DMS79 treated with DMSO at 0.1 percent for 48 hours (cell line): Measurements from ENCODE around the gene SLC15A4.
"Not testable (repeated sequence)": the region's sequence is repeated elsewhere in the genome, so short reads cannot be mapped to it uniquely, and the experiment has no call there.

Experiments
- DNase-seq: peaks from one replicate; lab custom pipeline; 2025; lab: John Stamatoyannopoulos, UW

SLC15A4 gene

DNA sequence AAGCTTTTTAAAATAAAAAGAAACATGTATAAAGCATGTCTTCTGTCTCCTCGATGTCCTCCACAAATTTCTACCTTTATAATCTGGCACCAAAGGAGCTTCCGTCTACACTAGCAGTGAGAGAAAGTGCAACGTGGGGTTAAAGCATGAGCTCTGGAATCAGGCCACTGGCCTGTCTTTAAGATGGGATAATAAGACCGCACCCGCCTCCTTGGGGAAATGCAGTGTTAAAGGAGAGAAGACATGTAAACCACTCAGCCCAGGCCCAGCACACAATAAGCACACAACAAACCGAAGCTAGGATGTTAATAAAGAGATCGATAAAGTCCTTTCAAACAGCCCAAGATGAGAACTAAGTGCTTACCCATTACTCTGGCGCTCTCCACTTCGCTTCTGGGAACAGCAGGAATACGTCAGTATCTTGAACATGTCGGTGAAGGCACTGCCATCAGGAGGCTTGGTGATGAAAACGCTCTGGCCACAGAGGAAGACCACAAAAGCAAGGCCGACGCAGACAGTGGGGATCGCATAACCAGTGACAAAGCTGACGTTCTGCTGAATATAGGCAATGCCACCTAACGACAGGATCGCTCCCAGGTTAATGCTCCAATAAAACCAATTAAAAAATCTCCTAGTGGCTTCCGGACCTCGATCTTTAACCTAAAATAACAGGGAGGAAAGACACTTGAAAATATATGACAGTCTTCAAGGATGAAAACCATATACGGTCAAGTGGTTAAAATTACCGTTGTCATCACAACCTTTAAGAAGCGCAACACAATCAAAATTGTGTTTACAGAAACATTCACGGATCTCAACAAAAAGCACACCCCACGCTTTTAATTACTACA lies 9.1 kb downstream of the SLC15A4 start:
- no peak for DNase-seq

DNA sequence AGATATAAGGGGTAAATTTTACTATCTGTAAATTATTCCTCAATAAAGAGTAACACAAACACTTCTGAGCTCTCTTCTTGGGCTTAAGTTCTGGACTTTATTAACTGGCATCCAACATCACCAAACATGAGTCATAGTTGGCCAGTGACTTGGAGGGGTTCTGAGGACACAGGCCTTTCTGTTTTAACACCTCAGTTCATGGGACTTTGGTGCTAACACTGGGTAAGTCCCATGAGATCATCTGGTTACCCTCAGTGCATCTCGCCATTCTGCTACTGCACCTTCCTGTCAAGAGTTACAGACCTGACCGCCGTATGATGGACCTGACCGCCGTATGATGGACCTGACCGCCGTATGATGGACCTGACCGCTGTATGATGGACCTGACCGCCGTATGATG lies 9.9 kb downstream of the SLC15A4 start:
- no peak for DNase-seq

DNA sequence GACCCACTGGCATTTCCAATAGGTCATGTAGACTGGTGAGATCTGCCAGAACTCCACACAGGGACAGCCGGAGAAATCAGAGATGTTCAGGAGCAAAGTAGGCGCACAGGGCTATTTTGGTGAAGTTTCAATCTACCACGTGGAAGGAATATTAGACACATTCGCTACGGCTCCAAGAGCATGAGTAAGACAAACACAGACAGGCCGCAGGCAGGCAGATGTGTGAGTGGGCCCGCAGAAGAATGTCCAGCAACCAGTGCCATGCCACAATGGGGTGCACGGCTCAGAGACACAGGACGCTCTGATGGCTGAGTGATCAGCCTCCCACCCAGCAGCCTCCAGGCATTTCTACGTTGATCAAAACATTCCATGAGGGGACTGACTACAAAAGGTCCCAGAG lies 10.4 kb downstream of the SLC15A4 start:
- no peak for DNase-seq

DNA sequence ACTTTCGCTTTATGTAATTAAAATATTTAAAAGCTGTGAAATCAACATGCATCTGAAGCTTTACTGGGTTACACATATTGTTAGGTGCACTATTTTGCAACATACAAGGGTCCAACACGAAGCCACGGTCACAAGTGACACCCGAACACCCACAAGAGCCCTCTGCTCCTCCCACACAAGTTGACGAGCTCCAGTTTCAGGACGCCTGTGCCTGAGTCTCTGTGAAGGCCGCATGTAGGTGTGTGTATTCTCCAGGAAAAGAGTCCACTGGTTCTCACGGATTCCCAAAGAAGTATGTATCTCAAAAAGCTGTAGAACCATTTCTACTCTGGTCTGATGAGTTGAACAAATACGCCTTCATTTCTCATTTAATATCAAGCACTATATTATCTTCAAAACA lies 12.0 kb downstream of the SLC15A4 start:
- no peak for DNase-seq

DNA sequence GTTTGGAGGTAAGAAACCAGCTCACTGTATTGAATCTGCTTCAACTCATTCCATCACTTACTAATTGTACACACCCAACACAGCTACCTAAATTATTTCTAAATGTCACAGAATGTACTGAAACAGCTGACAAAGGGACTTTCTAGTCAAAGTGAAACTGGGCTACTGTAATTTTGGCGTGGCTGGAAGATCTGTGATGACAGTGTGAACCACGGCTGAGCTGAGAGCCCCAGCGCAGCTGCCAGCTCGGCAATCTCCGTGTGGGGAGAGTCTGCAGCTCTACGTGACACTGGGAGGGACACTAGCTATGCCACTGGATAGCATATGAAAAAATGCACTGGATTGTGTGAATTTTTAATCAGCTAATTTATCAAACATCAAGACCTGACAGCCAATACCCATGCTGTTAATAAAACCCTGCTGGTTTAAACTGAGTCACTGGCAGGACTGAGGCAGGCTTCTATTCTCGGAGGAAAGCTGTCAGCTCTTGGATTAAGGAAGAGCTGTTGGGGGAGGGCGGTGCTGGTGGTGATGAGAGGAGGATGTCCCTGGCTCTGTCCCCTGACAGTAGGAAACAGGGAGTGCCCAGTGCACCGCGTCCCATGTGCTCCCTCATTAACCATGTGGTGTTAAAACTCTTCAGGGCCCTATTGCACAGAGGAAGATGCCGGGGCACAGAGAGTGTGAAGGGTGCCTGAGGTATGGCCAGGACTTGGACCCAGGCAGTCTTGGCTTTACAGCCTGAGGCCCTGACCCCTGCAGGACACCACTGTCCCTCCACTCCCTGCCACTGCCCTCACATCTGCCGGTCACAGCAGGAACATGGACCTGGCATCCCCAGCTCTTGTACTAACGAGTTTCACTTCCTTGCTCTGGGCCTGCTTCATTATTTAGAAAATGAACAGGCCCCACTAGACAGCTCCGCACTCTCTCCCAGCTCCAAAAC lies 13.3 kb downstream of the SLC15A4 start:
- DNase-seq = no peak

DNA sequence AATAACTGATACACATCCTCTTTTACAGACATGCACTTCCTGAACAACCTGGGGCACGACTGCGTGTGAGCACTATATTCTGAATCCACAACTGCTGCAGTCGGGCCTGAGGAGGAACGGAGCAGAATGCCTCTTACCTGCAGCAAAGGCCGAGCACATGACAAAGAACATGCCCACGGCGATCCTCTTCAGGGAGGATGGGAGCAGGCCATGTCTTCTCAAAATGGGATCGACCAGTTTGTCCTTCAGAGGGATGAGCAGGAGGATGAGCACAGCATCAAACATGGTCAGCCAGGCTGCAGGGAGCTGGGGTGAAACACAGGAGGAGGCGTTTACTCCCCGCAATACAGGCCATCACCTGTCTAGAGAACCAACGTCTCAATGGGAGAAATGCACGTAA lies 15.1 kb downstream of the SLC15A4 start:
- no peak for DNase-seq

DNA sequence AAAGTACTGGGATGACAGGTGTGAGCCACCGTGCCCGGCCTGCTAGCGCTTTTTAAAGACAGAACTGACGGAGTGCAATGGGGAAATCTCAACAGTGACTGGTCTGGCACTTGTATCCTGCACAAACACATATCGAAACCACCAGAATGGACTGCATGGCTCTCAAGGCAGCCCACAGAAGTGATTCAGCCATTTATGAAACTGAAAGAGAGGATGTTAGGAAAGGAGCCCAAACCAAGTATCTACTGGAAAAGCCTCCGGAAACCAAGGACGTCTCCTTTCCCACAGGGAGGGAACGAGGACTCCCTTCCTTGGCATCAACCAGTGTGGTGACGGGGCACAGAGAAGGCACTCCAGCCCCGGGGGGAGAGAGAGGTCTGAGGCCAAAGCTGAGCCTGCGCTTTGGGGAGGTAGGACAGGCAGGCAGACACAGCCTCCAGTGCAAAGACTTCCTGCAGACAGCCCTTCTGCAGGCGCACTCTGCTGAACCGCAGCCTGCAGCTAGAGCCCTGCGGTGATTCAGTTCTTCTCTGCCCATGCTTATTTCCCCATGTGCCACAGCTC lies 16.5 kb downstream of the SLC15A4 start:
- no peak for DNase-seq

DNA sequence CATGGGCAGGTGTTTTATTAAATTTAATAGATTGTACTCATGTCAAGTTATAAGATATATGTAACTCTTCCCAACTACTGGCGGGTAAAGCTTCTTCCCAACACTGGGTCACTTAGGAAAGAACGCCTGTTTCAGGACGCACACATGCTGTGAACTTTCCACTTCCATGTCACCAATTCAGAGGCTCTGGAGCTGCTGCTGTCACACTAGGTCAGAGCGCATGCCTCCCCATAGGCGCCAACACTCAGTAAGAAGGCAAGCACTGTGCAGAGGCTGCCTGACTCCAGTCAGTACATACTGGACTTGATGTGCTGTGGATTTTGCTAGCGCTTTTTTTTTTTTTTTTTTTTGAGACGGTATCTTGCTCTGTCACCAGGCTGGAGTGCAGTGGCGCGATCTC lies 17.2 kb downstream of the SLC15A4 start:
- no peak for DNase-seq

DNA sequence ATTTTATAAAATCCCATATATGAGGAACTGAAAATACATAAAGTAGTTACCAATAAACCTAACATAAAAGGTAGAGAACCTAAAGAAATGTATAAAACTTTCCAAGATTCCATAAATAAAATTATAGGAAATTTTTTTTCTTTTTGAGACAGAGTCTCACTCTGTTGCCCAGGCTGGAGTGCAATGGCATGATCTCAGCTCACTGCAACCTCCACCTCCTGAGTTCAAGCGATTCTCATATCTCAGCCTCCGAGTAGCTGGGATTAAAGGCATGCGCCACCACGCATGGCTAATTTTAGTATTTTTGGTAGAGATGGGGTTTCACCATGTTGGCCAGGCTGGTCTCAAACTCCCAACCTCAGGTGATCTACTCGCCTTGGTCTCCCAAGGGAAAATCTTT lies 18.4 kb downstream of the SLC15A4 start:
- not testable (repeated sequence) for DNase-seq

DNA sequence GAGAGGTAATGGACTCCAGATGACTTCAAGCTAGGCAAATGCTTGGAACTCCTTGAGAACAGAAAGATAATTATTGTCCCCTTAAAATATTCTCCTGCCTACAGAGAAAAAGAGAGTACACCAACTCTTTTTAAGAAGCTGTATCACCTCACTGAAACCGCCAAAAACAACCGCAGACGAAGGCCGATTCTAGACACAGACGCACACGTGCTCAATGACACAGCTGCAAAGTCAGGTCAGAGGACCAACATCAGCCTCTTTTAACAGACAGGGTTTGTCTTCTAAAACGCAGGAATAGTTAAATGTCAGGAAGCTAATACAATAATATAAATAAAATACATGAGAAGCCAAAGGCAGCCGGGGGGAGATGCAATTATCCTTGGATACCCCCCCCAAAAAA lies 19.0 kb downstream of the SLC15A4 start:
- no peak for DNase-seq

DNA sequence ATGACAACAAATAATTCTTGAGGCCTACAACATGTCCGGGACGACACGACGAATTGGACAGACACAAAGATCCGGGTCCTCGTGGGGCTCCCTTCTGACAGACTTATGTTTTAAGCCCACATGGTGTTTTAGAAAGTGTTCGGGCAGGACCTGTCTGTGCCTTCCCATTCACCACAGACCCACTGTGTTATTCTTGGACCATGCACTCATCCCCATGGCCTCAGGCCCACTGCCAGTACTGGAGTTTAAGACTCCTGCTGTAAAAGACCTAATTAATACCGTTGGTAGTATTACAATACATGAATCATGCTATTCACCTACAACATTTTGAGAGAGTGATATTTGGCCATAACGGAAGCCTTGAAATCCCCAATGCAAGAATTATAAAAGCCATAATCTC lies 20.0 kb downstream of the SLC15A4 start:
- DNase-seq = no peak

DNA sequence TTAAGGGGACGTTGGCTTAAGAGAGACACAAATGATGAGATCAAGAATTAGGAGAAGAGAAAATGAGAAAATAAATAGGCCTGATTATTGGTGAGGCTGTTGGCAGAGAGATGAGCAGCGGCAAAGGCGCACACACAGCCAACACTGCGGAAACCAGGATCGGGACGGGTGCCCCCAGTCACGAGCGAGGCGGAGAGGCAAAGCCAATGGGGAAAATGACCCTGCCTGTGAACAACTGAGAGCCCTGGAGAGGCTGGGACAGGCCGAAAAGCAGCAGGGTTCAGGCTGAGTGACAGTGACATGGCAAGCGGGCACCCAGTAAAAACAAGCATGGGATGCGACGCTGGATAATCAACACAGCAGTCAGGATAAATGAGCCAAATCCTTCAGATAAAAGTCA lies 21.0 kb downstream of the SLC15A4 start:
- no peak for DNase-seq

DNA sequence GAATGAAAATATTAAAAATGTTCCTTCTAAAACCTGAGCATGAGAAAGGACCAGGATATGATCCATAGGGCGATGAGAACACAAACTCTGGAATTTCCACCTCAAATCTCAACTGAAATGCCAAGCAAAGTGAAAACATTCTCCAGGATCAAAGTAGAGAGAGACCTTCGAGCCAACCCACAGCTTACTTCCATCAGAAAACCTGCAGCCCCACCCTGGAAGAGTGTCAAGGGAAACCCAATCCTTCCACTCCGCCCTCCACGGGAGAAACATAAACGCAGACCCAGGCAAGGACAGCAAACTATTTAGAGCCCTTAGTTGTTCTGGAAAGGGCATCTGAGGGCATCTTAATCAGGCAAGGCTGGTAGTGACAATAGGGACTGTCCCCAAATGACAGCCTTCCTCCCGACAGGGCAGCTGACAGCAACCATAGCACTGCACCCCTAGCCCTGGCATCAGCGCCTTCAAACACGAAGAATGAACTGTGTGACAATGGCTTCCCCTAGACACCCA lies 21.8 kb downstream of the SLC15A4 start:
- DNase-seq = no peak

DNA sequence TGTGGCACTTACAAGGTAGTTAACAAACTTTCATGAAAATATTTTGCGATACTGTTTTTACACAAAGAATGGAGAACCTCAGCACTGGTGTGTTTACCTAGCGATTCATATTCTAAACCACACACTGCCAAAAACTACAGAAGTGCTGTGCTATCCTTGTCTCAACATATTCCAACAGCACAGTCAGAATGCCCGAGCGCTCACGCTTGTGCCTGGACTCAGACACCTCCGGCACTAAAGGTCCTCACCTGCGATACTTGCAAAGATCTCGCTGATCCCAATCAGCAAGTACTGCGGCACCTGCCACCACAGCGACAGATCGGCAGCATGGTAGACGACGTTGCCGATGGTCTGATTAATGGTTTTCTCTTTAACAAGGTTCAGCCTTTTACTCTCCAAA lies 23.2 kb downstream of the SLC15A4 start:
- no peak for DNase-seq

DNA sequence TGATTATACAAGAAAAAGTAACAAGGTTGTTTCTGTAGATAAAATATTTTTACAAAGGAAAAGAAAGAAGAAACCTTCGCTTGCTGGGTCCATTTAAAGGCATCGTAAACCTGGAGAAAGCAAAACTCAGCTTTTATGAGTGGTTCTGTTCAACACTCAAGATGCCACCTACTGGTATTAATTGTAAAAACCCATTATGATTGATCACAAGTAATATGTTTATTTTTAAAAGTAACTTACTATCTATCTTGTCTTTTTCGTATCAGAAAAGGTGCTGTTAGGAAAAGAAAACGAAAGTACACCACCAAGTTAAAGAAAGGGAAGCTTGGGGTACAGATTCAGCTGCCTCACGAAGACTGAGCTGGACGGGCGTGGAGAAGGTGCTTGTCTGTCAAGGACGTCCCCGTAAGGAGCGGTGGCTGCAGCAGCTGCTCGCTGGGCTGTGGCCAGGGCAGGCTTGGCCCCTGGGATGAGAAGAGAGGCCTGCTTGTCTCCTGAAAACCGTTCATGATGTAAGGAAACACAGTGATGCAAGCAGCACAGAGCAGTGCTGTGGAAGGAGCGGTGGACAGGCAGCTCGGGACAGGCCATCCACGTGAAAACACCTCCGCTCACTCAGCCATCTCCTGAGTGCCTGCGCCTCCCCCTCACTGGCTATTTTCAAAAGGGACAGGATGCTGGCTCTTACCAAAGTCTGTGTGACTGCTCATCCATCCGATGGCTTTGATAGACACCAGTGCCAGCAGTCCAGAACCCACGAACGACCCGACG lies 25.0 kb downstream of the SLC15A4 start:
- DNase-seq = no peak

DNA sequence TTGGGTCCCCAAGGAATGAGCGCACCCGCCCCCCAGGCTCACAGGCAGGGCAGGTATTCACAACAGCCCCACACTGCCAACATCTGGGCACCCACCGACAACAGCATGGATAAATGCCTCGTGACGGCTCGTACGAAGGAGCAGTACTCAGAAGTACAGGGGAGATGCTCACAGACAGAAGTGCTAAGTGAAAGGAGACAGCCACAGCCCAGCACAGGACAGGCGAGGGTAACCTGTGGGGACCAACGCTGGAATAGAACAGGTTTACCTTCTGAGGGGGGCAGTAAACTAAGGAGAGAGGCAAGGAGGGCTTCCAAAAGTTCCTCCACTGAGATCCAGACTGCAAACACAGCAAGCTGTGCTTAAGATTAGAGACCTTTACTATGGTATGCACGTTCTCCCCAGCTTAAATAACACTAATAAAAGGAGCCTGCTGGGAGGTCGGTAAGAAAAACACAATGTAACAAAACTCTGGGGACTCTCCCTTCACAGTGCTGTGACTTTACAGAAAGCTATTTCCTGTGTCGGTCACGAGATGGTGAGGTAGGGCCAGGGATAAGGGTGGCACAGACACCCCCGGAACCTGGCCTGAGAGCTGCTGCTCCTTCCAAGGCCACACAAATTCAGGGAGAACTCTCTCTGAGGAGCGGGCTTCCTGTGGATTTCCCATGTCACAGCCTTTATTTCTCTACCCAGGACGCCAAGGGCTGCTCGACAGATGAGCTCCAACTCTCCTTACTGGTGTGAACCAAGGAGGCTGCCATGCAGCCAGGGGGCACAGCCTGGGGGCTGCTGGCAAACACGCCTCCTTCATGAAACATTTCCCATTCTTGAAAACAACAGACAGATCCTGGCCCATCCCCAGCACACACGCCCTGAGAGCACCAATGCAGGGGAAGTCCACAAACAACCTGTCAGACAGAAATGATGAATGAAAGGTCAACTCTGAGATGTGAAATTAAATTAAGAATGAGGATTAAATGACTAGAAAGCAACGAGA lies 26.3 kb downstream of the SLC15A4 start:
- DNase-seq = no peak

DNA sequence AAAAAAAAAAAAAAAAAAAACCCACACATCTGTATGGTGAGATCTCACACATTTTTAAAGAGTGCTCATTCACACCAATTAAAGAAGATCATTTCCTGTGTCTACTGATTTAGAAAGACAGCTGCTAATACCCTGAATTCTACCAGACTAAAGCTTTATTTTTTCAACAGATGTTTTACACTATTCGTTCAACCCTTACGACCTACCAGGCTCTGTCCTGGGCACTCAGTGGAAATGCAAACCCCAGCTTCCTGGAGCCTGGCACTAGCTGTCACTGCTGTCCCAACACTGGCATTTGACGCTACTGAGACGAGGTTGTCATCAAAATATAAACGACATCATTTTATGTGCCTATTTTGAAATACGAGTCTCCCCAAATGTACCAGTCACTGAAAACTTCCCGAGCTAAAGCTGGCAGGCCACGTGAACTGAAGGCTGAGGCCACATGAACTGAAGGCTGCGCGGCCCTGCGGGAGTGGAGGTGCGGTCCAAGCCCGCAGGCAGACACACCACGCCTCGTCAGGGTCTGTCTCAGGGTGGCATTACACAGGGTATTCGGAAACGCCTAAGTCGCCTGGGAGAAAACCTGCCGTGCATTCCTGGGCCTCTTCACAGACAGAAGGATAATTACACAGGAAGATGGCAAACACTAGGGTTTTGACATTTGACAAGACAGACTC lies 27.2 kb downstream of the SLC15A4 start:
- no peak for DNase-seq

DNA sequence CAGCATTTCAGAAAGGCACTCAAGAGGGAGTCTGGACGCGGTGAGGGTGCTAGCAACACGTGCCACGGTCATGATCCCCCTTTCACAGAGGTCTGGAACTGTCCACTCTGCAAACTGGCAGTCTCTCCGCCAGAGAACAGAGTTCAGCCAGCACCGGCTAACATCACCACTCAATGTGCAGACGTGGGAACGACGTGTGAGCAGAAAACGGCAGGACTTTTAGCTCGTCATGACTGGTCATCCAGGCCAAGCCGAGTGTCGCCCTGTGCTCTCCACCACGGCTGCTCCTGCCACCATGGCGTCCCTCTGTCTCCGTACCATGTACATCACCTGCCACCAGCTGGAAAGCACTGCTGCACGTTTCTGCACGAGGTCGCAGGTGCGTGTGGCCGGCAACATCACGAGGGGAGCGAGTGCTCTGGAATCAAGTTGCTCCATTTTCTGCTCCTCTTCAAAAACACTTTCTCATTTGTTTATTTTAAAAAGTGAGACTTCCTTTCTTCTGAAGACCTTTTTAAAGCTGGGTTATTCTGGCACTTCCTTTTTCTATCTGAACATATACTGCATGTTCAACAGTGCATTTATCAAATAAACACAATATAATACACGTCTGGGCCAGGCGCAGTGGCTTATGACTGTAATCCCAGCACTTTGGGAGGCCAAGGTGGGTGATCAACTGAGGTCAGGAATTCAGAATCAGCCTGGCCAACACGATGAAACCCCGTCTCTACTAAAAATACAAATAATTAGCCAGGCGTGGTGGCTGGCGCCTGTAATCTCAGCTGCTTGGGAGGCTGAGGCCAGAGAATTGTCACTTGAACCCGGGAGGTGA lies 28.0 kb downstream of the SLC15A4 start:
- DNase-seq = no peak
